CD4-positive, alpha-beta T cell treated with Interleukin-4 for 1 hour (primary cell): ENCODE measurements around the gene TUBA1C.
"Not testable (repeated sequence)": the region's sequence is repeated elsewhere in the genome, so short reads cannot be mapped to it uniquely, and the experiment has no call there.

Experiments used
- DNase-seq, 2 donors: peaks; one replicate each; pipeline ENCODE4 v3.0.0-alpha.2; 2020 to 2022

The TUBA1C gene

DNA sequence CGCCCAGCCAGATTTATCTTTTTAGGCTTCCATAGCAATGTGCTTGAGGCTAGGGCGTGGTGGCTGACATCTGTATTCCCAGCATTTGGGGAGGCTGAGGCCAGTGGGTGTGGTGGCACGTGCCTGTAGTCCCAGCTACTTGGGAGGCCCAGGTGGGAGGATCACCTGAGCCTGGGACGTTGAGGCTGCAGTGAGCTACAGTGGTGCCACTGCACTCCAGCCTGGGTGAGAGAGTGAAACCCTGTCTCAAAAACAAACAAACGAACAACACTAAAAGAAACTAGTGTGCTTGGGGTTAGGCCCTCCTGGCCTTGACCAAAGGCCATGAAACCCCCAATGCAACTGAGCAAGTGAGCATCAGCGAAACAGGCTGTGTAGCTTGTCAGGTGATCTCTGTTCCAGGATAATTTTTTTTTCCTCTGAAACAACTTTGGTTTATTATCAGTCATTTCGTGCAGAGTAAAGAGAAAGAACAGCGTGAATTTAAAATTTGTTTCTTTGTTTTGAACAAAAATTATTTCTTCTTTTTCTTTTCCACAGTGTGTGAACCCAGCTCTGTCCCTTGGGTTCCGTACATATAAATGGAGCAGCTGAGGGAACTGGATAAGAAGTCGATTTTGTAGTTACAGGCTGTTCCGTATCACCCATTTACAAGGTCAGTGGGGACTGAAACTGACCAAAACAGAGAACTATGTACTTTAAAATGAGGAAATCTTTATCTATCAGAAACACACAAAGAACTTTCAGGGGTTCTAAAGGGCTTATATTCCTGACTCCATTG lies 8.8 kb upstream of the TUBA1C start:
- DNase-seq = no peak

DNA sequence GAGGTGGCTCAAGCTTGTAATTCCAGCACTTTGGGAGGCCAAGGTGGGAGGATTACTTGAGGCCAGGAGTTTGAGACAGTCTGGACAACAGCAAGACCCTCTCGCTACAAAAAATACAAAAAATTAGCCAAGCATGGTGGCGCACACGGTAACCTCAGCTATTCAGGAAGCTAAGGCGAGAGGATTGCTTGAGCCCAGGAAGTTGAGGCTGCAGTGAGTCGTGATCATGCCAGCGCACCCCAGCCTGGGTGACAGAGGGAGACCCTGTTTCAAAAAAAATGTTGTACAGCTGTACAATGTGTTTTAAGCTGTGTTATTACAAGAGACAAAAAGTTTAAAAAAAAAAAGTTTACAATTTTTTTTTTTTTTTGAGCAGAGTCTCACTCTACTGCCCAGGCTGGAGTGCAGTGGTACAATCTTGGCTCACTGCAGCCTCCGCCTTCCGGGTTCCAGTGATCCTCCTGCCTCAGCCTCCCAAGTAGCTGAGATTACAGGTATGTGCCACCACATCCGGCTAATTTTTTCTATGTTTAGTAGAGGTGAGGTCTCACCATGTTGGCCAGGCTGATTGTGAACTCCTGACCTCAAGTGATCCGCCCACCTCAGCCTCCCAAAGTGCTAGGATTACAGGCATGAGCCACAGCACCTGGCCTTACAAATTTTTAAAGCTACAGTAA lies 7.2 kb upstream of the TUBA1C start:
- not testable (repeated sequence) for DNase-seq

DNA sequence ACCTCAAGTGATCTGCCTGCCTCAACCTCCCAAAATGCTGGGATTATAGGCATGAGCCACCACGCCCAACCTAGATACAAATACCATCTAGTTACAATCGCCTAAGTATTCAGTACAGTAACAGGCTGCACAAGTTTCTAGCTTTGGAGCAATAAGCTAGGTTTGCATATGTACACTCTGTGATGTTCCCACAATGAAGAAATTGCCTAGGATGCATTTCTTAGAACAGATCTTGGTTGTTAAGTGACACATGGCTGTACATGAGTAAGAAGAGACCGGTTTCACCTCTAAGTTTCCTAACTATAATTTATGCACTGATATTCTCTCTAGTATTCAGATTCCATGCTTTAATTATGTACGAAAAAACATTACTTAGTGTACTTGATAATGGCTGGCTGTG lies 5.4 kb upstream of the TUBA1C start:
- no peak for DNase-seq

DNA sequence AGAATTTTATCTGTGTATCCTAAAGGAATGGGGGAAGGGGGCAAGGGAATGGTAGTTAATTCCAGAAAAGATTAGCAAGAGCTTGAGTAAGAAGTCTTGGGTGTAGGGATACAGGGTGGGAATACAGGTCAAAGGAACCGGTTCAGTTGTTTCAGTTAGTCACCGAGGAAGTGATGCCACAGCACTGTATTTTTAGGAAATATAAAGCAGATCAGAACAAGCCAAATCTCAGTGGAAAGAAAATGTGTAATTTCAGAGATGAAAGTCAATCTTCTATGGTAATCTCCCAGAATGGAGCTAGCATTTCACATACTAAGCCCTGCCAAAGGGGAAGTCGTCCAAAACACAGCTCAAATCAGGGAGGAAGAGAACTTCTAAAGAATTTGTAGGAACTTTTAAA lies 4.7 kb upstream of the TUBA1C start:
- DNase-seq = no peak

DNA sequence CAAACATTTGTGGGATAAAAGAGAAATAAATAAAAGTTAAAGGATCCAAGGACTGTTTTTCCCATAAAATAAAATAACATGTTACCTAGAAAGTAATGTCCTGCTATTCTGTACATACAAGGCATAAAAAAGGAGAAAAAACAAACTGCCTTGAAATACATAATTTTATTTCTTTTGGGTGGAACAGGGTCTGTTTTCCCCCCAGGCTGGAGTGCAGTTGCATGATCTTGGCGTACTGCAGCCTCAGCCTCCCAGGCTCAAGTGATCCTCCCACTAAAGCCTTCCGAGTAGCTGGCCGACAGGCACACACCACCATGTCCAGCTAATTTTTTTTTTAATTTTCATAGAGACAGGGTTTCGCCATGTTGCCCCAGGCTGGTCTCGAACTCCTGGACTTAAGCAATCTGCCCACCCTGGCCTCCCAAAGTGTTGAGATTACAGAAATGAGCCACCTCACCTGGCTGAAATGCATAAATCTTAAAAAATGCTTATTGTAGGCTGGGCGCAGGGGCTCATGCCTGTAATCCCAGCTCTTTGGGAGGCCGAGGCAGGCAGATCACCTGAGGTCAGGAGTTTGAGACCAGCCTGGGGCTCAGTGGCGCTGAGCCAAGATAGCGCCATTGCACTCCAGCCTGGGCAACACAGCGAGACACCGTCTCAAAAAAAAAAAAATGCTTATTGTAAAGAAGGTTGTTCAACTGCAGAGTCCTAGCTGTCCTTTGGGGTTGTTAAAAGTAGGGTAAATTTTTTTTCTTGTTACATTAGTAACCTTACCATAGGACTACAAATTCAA lies 4.1 kb upstream of the TUBA1C start:
- DNase-seq = no peak

DNA sequence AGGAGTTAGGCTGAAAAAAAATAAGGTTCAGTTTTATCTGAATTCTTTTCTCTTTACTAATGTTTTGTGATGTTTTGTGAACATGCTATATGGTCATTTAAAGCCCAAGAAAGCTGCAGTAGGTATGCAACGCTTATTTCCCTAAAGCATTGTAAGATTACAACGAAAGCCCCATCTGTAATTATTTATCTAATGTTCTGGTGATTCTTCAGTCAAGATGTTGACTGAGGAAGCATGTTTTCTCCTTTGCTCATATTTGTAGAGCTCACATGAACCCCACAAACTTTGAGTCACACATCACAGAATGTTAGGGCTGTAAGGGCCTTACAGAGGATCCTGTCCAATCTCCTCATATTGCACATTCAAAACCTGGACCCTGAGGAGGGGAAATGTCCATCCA lies 3.2 kb upstream of the TUBA1C start:
- no peak for DNase-seq

DNA sequence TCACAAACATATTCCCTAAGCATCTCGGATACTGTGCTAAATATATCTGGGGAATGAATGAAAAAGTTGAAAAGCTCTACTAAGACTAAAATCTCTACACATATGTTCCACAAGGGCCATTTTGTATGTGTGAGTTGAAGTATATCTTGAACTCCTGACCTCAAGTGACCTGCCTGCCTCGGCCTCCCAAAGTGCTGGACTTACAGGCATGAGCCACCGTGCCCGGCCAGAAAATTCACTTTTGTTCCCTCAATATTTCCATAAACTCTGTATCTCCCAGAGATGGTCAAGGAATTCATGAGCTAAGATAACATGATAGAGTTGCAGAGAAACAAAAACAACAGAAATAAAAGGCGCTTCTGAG lies 1.5 kb upstream of the TUBA1C start:
- no peak for DNase-seq

DNA sequence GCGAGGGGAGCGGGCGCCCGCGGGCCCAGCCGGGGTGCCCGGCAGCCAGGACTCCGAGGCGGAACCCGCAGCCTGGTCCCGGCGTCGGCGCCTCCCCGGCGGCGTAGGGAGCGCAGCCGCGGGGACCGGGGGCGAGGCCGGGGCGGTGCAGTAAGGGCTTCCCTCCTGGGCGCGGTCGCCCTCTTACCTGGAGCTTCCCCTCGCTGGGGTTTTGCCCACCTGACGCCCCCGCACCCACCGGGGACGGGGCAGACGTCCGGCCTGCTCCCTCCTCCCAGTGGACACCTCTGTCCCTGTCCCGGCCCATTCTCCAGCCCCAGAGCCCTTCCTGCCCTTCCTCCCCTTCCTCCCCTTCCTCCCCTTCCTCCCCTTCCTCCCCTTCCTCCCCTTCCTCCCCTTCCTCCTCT lies 413 bp upstream of the TUBA1C start:
- DNase-seq = no peak

DNA sequence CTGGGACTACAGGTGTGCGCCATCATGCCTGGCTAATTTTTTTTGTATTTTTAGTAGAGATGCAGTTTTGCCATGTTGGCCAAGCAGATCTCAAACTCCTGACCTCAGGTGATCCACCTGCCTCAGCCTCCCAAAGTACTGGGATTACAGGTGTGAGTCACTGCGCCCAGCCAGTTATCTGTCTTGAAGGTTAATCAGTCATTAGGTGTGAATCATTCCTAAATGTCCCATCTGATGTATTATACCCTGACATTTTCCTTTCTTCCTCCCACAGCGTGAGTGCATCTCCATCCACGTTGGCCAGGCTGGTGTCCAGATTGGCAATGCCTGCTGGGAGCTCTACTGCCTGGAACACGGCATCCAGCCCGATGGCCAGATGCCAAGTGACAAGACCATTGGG lies 4.3 kb downstream of the TUBA1C start:
- not testable (repeated sequence) for DNase-seq

DNA sequence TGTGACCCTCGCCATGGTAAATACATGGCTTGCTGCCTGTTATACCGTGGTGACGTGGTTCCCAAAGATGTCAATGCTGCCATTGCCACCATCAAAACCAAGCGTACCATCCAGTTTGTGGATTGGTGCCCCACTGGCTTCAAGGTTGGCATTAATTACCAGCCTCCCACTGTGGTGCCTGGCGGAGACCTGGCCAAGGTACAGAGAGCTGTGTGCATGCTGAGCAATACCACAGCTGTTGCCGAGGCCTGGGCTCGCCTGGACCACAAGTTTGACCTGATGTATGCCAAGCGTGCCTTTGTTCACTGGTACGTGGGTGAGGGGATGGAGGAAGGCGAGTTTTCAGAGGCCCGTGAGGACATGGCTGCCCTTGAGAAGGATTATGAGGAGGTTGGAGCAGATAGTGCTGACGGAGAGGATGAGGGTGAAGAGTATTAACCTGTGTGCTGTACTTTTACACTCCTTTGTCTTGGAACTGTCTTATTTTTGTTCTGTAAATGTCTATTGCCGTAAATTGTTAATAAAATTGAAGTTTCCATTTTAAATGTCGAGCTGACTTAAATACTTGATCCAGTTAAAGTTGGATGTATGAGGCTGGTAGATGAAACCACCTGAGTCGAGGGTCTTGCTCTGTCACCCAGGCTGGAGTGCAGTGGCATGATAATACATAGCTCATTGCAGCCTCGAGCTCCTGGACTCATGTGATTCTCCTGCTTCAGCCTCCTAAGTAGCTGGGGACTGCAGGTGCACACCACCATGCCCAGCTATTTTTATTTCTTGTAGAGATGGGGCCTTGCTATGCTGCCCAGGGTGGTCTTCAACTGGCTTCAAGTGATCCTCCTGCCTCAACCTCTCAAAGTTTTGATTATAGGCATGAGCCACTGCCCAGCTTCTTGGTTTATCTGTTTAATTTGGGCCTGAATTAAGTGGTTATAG lies 8.2 kb downstream of the TUBA1C start:
- DNase-seq = no peak

DNA sequence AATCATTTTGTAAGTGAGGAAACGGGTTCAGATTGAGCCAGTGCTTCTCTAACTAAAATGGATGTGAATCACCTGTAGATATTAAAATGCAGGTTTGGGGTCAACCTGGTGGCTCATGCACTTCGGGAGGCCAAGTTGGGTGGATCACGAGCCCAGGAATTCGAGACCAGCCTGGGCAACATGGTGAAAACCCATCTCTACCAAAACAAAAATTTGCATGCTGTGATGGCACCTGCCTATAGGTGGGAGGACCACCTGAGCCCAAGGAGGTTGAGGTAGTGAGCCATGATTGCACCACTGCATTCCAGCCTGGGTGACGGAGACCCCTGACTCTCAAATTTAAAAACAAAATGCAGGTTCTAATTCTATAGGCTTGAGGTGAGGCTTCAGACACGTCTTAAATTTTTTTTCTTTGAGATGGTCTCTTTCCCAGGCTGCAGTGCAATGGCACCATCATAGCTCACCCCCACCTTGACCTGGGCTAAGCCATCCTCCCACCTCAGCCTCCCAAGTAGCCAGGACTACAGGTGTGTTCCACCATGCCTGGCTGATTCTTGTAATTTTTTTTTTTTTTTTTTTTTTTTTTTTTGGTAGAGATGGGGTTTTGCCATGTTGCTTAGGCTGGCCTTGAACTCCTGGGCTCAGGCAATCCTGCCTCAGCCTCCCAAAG lies 9.0 kb downstream of the TUBA1C start:
- DNase-seq = no peak

DNA sequence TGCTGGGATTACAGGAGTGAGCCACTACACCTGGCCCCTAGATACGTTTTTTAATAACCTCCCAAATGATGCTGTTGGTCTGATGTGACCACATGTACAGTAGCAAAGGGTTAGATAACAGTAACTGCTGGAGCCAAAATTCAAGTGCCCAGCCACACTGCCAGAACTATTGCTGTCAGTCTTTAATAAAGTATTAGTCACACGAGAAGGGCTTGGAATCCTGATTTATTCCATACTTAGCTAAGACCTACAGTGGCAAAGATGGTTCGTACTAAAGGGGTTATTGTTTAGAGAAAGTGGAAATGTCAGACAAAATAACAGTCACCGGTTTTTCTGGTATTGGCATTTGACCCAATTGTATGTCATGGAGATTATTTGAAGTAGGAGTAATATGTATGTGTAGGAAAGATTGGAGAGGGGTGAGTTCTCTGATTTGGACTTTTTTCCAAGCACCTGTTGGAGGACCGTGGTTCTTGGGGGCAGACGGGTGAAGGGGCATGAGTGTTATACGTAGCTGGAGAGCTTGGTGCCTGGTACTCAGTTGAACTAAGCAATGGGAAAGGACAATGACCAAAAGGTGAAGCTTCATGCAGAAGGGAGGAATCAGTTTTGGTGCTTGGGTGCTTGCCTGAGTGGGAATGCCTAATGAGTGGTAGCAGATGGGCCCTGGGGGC lies 9.7 kb downstream of the TUBA1C start:
- DNase-seq = no peak

DNA sequence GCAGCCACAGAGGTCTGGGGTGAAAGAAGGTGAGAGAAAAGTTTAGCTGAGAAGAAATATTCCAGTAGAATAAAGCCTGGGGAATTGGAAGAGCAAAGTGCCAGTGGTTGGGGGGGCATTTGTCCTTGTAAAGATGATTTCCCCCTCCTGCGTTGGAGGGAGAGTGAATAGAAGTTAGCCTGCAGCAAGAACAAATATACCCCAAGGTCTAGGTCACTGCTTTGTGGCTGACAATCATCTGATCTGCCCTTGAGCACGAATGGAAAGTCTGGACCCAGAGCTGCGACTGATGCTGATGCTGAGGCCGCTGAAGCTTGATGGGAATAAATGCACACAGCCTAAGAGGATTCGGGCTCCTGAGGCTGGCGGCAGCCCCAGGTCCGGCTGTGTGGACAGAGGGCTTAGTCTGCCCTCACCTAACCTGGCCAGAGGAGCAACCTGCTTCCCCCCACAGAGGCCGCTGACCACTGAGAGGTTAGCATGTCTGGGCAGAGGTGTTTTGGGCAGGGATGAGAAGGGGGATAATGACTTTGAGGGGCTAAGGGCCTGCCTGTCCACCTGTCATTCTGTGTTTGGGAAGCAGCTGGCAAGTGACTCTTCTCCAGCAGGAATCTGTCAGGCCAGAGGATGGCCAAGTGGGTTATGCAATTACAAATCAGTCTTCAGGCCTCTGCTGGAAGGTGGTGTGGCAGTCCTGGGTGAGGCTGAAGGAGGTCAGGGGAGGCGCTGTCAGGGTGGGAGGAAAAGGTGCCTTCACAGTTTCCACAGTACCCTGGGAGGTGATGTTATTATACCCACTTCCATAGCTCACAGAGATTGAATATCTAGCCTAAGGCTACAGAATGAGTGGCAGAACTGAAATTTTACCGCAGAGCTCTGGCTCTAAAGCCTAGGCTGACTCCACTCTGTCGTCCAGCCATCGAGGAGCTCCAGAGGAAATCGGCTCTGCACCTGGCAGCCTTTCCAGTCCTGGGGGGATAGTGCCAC lies 11.7 kb downstream of the TUBA1C start:
- DNase-seq = no peak

DNA sequence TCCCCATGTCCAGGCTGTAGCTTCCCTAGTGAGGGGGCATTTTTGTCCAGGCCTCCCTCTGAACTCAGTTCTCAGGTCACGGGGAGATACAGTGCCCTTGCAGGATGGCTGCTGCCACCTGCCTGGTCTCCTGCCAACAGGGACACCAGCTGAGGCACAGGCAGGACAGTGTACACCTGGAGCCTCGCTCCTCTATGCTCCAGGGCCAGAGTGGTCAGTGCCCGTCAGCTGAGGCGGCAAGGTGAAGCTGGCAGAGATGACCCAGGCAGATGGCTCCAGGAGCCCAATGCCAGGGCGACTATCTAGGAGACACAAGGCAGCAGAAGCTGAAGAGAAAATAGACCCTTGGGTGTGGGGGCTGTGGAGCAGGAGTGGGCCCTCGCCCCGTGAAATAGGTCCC lies 12.6 kb downstream of the TUBA1C start:
- no peak for DNase-seq

DNA sequence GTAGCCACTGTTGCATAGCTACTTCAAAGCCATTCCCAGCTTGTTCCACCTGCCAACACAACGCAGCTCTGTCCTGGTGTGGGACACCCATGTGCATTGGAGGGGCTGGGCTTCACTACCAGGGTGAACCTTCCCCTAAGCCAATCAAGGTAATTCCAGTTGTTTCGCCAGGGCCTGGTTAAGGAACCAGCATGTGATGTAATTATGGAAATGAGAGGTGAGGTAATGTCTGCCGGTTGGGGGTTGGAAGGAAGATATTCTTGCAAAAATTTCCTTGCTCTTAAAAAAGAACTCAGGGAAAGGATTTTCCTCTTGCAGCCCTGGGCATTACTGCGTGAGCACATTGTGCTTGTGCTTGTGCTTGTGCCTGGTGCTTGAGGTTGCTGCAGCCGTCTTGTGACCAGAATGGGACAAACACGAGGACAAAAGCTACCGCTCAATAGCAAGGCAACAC lies 14.9 kb downstream of the TUBA1C start:
- DNase-seq = no peak

DNA sequence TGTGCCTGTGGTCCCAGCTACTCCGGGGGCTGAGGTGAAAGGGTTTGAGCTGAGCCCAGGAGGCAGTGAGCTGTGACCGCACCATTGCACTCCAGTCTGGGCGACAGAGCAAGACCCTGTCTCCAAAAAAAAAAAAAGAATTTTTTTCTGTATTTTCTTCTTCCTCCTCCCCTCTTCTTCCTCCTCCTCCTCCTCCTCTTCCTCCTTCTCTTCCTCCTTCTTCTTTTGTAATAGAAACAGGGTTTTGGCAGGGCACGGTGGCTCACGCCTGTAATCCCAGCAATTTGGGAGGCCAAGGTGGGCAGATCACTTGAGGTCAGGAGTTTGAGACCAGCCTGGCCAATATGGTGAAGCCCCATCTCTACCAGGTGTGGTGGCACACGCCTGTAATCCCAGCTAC lies 15.7 kb downstream of the TUBA1C start:
- not testable (repeated sequence) for DNase-seq

DNA sequence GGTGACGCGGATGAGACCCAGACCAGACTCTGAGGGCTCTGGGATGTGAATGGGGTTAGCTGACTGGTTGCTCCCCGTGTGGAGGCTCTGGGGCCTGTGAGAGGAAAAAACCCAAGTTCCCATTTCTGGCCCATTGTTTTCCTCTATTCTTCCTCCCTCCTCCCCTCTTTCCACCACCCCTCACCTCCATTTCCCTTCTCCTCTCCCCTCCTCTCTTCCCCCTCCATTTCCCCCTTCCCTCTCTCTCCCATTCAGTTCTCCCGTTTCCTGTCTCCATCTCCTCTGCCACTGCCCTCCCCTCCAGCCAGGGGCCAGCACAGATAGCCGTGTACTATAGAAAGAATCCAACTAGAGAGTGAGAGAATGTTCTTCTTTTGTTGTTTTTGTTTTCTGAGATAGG lies 17.4 kb downstream of the TUBA1C start:
- no peak for DNase-seq

DNA sequence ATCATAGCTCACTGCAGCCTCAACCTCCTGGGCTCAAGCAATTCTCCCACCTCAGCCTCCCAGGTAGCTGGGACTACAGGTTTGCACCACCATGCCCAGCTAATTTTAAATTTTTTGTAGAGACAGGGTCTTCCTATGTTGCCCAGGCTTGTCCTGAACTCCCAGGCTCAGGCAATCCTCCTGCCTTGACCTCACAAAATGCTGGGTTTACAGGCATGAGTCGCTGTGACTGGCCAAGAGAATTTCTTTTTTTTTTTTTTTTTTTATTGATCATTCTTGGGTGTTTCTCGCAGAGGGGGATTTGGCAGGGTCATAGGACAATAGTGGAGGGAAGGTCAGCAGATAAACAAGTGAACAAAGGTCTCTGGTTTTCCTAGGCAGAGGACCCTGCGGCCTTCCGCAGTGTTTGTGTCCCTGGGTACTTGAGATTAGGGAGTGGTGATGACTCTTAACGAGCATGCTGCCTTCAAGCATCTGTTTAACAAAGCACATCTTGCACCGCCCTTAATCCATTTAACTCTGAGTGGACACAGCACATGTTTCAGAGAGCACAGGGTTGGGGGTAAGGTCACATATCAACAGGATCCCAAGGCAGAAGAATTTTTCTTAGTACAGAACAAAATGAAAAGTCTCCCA lies 18.0 kb downstream of the TUBA1C start:
- not testable (repeated sequence) for DNase-seq

DNA sequence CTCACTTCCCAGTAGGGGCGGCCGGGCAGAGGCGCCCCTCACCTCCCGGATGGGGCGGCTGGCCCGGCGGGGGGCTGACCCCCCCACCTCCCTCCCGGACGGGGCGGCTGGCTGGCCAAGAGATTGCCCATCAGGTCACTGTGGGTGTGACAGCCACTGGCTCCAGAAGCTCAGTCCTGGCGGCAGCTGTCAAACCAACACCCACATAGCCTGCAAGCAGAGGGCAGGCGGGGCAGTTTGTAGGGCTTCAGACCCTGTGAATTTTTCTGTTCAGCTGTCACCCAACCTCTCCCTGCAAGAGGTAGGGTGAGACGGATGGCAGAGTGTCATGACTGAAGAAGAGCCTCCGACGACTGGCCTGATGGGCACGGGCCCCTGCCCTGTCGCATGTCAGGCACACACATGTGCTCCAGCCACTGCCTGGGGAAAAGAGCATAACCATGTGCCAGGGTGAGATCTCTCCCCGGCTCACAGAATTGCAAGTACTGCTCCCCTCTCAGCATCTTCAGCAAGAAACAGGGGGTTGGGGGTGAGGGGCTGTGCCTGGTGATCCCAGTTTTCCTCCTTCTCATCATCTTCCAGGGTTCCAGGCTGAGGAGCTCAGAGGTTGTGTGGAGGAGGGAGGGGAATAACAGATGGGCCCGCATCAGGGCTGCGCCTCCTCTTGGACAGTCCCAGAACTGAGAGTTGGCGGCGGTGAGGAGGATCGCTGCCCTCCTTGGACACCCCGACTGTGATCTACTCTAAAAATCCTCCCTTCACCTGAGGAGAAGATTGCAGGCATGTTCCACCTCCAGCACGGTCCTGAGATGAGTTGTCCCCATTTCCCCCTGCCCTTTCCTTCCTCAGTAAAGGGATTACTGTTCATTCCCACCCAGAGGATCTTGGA lies 18.9 kb downstream of the TUBA1C start:
- no peak for DNase-seq
